ENCODE results near the gene PHAF1.

The PHAF1 gene

DNA sequence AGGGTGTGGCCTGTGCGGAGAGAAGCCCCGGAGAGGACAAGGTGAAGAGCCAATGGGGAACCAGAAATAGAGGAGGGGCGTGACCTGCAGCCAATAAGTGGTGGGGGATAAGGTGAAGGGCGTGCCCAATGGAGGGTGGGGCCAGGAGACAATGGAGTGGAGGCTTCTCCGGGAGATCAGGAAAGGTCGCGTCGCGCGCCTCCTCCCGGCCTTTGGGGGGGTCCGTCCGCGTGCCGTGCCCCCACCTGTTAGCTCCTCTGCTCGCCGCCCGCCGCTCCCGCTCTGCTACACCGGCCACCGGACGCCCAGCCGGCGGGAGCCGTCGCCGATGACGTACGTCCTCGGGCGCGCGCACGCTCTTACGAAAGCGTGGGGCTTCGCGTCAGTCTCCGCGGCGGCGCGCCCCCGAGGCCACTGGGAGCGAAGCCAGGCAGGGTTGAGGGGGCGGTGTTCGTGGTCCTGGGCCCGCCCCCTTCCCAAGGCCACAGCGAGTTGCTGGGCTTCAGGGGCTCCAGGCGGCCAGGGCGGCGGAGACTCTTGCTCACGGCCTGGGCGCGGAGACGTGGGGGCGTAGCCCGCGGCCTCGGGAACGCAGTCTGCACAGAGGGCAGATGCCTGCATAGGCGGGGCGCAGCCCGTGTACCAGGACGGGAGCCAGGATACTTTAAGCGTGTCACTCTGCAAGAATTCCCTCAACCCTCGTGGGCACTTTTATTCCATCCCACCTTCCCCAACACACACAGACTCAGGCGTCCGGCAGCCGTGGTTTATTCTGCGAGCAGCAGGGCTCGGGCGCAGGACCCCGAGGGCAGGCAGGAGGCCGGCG lies 74.1 kb downstream of the PHAF1 start, which contains the start of gene MATCAP1:
TSS of gene MATCAP1 (minus strand) at position 337 of the 826 bp plus-strand sequence. CDS start 3,353 bp downstream, outside the sequence.
- TF ChIP-seq FOXM1 (IDR thresholded peaks at IDR 0.05; ENCODE audit: borderline replicate concordance, low read depth), result no peak
- no peak for TF ChIP-seq CEBPB (IDR thresholded peaks at IDR 0.05)
- TF ChIP-seq EP300 (IDR thresholded peaks at IDR 0.05; ENCODE audit: borderline replicate concordance), result no peak
- no peak for TF ChIP-seq USF1 (IDR thresholded peaks at IDR 0.05)
- peak; percentile 58; the same call in 1 of the 2 replicates for TF ChIP-seq MAX (IDR thresholded peaks at IDR 0.05)
- no peak for TF ChIP-seq RAD21 (IDR thresholded peaks at IDR 0.05; ENCODE audit: low read depth)
- TF ChIP-seq REST (IDR thresholded peaks at IDR 0.05; ENCODE audit: low read depth), result no peak
- no peak for TF ChIP-seq YY1 (IDR thresholded peaks at IDR 0.05; ENCODE audit: low read depth)
- TF ChIP-seq ZBTB7A (IDR thresholded peaks at IDR 0.05; ENCODE audit: low read depth), result peak; percentile 76; the same call in 1 of the 2 replicates
- peak; percentile 81 for TF ChIP-seq EGR1 (IDR thresholded peaks at IDR 0.05)
- no peak; the same call in 1 of the 2 replicates for TF ChIP-seq TEAD4 (IDR thresholded peaks at IDR 0.05)
- peak; percentile 67; the same call in 1 of the 2 replicates for TF ChIP-seq TAF1 (IDR thresholded peaks at IDR 0.05; ENCODE audit: low read depth)
- 0 out of 2 replicates have a peak, but pooled peaks have one; percentile 32 for TF ChIP-seq TCF12 (IDR thresholded peaks at IDR 0.05; ENCODE audit: low read depth)
- TF ChIP-seq NFIC (IDR thresholded peaks at IDR 0.05), result peak; percentile 54
- peak; percentile 80 for TF ChIP-seq CREB1 (IDR thresholded peaks at IDR 0.05; ENCODE audit: low read depth)

DNA sequence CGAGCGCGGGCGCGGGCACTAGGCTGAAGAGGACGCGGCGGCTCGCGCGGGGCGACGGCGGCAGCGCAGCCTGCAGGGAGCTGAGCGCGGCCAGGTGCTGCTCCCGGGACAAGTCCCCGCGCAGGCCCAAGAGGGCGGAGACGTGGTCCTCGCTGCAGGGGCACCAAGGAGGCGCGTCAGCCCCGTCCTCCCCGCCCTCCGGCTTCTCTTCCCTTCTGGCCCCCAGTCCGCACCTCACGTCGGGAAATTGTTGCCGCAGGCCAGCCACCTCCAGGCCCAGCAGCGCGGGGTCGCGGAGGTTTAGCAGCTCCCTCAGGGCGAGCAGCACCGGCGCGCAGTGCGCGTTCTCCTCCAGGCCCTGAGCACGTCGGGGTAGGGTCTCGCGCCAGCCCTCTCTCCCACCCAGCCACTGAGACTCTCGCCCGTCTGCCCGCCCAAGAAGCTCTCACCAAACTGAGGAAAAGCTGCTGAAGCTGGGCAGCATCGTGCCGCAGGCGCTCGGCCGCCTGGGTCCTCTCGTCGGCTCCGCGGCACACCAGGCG lies 74.8 kb downstream of the PHAF1 start:
- TF ChIP-seq TAF1 (IDR thresholded peaks at IDR 0.05; ENCODE audit: low read depth), result 0 out of 2 replicates have a peak, but pooled peaks have one; percentile 24
- TF ChIP-seq NFIC (IDR thresholded peaks at IDR 0.05), result no peak

DNA sequence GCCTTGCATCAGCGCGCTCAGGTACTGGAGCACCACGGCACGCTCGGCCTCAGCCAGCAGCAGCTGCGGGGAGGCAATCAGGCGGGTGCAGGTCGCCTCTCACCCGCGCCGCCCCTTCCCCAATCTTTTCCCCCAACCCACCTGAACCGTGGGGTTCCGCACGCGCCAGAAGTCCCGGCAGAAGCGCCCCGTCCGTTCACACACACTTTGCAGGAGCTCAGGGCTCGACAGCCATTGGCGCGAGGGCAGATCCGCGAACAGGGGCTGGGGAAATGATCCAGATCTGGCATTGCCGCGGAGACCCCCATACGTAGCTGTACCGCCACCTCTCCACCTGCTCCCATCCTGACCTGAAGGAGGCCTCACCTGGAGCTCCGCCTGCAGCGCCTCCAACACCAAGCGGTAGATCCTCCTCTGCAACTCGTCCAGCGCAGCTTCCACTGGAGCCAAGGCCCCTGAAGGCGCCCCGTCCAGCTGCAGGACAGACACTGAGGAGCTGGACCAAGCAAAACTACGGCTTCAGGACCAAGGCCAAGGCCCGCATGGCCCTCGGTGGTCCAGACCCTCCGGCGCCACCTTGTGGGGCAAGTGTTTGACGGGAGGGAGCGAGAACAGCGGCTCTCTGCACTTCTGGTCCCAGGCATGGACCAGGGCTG lies 75.4 kb downstream of the PHAF1 start:
- no peak for TF ChIP-seq CREB1 (IDR thresholded peaks at IDR 0.05; ENCODE audit: low read depth)
- no peak for TF ChIP-seq TAF1 (IDR thresholded peaks at IDR 0.05; ENCODE audit: low read depth)
- no peak for TF ChIP-seq USF1 (IDR thresholded peaks at IDR 0.05)
- no peak for TF ChIP-seq EP300 (IDR thresholded peaks at IDR 0.05; ENCODE audit: borderline replicate concordance)
- TF ChIP-seq TCF12 (IDR thresholded peaks at IDR 0.05; ENCODE audit: low read depth), result no peak
- TF ChIP-seq TEAD4 (IDR thresholded peaks at IDR 0.05), result no peak
- TF ChIP-seq FOXM1 (IDR thresholded peaks at IDR 0.05; ENCODE audit: borderline replicate concordance, low read depth), result no peak
- TF ChIP-seq REST (IDR thresholded peaks at IDR 0.05; ENCODE audit: low read depth), result peak; percentile 93
- TF ChIP-seq EGR1 (IDR thresholded peaks at IDR 0.05), result no peak
- TF ChIP-seq NFIC (IDR thresholded peaks at IDR 0.05), result no peak
- TF ChIP-seq ZBTB7A (IDR thresholded peaks at IDR 0.05; ENCODE audit: low read depth), result peak; percentile 79; the same call in 1 of the 2 replicates
- TF ChIP-seq YY1 (IDR thresholded peaks at IDR 0.05; ENCODE audit: low read depth), result no peak
- TF ChIP-seq CEBPB (IDR thresholded peaks at IDR 0.05), result no peak
- TF ChIP-seq MAX (IDR thresholded peaks at IDR 0.05), result peak; percentile 86
- peak; percentile 79 for TF ChIP-seq RAD21 (IDR thresholded peaks at IDR 0.05; ENCODE audit: low read depth)

DNA sequence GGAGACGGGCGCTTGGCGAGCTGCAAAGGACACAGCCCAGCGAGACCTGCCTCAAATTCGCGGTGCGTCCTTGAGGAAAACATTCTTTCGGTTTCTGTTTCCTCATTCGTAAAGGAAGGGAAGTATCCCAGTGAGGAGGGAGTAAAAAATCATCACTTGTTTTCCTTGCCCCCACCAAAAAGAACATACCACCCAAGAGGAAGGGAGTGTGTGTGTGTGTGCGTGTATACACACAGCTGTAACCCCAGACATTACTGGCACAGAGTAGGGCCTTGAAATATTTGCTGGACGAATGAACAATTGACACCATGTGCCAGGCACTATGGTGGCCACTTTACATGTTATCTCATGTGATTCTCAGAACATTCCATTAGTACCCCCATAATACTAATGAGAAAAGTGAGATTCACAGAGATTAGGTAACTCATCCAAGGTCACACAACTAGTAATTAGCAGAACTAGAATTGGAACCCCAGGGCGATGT lies 76.0 kb downstream of the PHAF1 start:
- TF ChIP-seq NFIC (IDR thresholded peaks at IDR 0.05) (no peak), TAF1 (IDR thresholded peaks at IDR 0.05; ENCODE audit: low read depth) (no peak), REST (IDR thresholded peaks at IDR 0.05; ENCODE audit: low read depth) (no peak), FOXM1 (IDR thresholded peaks at IDR 0.05; ENCODE audit: borderline replicate concordance, low read depth) (no peak), CEBPB (IDR thresholded peaks at IDR 0.05) (no peak), TEAD4 (IDR thresholded peaks at IDR 0.05) (no peak), YY1 (IDR thresholded peaks at IDR 0.05; ENCODE audit: low read depth) (no peak), RAD21 (IDR thresholded peaks at IDR 0.05; ENCODE audit: low read depth) (no peak), CREB1 (IDR thresholded peaks at IDR 0.05; ENCODE audit: low read depth) (no peak), EP300 (IDR thresholded peaks at IDR 0.05; ENCODE audit: borderline replicate concordance) (no peak), TCF12 (IDR thresholded peaks at IDR 0.05; ENCODE audit: low read depth) (no peak), EGR1 (IDR thresholded peaks at IDR 0.05) (no peak), USF1 (IDR thresholded peaks at IDR 0.05) (no peak), MAX (IDR thresholded peaks at IDR 0.05) (no peak), ZBTB7A (IDR thresholded peaks at IDR 0.05; ENCODE audit: low read depth) (no peak)

All from Ishikawa (cell line).